Right renal pelvis (tissue), 4 donors: Measurements from ENCODE around the gene GAB2. TPM values are rescaled to one million over a fixed set of nuclear protein-coding genes. Genes with fewer than 3 reads are reported as not detected.

ENCODE experiments used
- DNase-seq, 4 donors: peaks; one replicate each; pipeline ENCODE4 v3.0.0-alpha.2; 2013; ENCODE audit warnings: low read depth in 4 of 4, low spot score in 3 of 4, missing footprints in 1 of 4
- polyA plus RNA-seq, 4 donors: library from polyadenylated mRNA; unstranded; fragments of 120-200 nt; gene quantifications; one replicate each; pipeline ENCODE4 v1.2.1, GENCODE V29; 2013; ENCODE audit not compliant: insufficient read length in 4 of 4

Gene GAB2
- polyA plus RNA-seq, 4 donors: 17.4 to 20.1 (median 18.0) TPM

GRCh38 chr11:78170874-78171549, 246.6 kb downstream of the GAB2 start:
- DNase-seq: no peak

GRCh38 chr11:78170413-78170812, 247.2 kb downstream of the GAB2 start:
- DNase-seq: no peak

- no peak for DNase-seq
Observed at GRCh38 chr11:78168539-78169477, 248.8 kb downstream of the GAB2 start.

GRCh38 chr11:78166855-78167469, 250.7 kb downstream of the GAB2 start:
- no peak for DNase-seq

Other genes with a start within 250 kb of the GAB2 start
- gene KCTD21, start 229.2 kb downstream of the GAB2 start, polyA plus RNA-seq: 10 to 100 TPM in 1 of 4 donors, 1 to 10 TPM in 3; 7.7 to 10.3 (median 9.5) TPM
- gene USP35, start 228.9 kb downstream of the GAB2 start, polyA plus RNA-seq: 1 to 10 TPM; 4.6 to 6.7 (median 5.4) TPM
- gene NARS2, start 157.0 kb upstream of the GAB2 start, polyA plus RNA-seq: 10 to 100 TPM; 38.5 to 56.6 (median 50.4) TPM